ENCODE data around the gene CTRL.
"Not testable (repeated sequence)": the region's sequence is repeated elsewhere in the genome, so short reads cannot be mapped to it uniquely, and the experiment has no call there.

The CTRL gene

DNA sequence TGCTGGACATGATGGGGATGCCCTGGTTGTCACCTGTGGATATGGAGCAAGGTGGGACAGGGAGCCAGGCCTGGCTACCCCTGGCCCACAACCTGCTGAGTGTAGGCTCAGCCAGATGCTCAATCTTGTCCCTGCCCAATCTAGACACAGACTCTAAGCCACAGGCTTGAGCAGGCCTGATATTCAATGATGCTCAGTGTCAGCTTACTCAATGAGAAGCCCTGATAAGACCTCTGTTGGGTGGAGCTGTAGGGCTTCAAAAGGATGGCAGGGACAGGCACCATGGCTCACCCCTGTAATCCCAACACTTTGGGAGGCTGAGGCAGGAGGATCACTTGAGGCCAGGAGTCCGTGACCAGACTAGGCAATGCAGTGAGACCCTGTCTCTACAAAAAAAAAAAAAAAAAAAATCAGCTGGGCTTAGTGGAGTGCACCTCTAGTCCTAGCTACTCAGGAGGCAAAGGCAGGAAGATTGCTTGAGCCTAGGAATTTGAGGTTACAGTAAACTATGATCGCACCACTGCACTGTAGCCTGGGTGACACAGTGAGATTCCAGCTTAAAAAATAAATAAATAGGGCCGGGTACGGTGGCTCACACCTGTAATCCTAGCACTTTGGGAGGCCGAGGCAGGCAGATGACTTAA is 8.9 kb upstream of the CTRL start:
- DNase-seq: no peak

DNA sequence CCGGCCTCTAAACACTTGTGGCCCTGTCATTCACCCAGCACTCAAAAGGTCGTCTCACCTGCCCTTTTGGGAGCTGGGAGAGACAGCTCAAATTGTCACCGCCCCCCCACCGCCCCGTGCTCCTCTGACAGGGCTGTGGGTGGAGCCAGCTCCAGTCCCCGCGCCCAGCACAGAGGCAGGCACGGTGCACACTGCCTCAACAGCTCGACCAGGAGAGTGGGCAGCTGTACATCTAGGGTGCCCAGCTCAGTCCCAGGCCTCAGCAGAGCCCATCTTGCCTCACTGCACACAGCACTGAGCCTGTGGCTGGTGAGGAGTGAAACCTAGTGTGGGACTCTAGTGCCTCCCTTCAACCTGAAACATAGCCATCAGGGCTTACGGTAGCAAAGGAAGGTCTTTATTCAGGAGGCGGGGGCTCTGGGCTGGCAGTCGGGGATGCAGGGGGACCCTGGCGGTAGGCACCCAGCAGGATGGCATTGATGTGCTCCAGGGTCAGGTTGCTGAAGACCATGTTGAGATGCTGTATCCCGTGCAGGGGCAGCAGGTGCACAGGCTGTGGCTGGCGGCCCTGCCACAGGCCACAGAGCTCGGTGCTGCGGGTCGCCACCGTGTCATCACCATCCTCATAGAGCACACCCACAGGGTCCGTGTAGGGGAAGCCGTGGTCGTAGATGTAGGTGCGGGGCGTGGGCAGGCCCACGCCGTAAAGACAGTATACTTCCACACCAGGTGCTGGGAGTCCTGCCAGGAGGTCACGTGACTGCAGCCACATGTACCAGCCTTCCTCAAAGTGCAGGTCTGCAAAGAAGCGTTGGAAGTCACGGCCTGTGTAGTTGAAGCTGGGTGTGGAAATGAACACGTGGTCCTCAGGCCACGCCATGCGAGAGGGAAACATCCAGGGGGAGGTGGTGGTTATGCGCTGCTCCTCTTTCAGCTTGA is 8.1 kb upstream of the CTRL start:
- DNase-seq: peak; percentile 57

DNA sequence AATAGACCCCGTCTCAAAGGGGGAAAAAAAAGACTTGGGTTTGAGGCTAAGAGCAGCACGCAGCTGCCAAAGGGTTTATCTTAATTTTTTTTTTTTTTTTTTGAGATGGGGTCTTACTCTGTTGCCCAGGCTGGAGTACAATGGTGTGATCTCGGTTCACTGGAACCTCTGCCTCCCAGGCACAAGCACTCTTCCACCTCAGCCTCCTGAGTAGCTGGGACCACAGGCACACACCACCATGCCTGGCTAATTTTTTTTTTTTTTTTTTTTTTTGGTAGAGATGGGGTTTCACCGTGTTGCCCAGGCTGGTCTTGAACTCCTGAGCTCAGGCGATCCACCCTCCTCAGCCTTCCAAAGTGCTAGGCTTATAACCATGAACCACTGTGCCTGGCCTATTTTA is 6.1 kb upstream of the CTRL start:
- not testable (repeated sequence) for DNase-seq

DNA sequence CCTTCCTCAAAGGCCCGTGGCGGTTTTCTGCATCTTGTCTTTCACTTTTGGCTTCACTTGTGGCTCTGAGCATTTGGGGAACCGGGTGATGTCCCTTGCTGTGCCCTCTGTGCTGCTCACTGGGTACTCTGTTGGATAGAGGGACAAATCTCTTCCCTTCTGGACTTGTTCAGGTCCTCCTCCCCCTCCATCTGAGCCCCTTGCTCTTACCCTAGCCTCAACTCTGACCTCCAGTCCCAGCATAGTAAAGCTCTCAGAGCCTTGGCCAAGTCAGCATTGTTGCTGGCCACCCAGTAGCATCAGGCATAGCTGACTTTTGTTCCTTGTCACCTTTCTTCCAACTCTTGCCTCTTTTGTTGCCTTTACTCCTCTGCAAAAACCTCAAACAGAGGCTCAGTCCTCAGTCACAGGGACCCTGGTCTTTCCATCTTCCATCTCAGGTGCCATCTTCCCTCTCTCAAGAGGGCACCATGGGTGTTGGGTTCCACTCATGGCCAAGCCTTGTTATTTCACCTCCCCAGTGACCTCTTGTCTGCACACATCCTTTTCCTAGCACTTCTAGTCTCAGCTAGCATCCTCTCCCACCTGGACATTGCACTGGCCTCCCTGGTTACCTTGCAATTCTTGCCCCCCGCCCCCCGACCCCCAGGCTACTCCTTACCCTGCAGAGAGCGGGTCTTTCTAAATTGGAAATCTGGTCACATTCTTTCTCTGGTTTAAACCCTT is 5.4 kb upstream of the CTRL start:
- DNase-seq: peak; percentile 97

DNA sequence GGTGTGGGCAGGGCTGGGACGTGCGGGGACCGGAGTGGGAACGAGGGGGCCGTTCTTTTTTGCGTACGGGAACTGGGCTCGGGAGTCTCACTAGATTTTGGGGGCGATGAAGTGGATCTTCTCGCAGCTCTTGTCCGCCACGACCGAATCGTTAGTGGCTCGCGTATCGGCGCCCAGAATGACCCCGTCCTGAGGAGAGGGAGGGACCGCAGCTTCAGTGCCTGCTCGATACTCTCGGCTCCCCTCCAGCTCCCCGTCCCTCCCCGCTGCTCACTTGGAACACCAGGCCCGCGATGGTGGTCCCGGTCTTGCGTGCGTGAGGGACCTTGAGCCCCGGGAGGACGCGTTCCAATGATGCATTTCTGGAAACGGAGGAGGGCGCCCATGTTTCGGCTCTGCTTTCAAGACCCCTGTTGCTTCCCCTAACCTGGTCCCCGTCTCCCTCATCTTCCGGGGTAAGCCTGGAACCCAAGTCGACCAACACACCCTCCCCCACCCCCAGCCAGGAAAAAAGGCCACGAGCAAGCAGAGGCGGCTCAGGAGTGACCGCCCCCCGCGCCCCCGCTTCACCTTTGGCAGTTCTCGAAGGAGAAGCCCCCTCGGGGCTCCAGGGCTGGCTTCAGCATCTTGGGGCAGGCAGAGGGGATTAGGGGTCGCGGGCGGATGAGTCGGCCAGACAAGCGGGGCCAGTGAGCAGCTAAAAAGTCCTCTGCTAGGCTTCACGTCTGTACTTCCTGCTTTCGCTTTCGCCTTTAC is 4.6 kb upstream of the CTRL start, which contains the start of gene PSMB10:
Gene PSMB10 (minus strand): TSS at position 727 of the 756 bp plus-strand sequence. CDS start 101 bp downstream, at position 626.
- DNase-seq: no peak

DNA sequence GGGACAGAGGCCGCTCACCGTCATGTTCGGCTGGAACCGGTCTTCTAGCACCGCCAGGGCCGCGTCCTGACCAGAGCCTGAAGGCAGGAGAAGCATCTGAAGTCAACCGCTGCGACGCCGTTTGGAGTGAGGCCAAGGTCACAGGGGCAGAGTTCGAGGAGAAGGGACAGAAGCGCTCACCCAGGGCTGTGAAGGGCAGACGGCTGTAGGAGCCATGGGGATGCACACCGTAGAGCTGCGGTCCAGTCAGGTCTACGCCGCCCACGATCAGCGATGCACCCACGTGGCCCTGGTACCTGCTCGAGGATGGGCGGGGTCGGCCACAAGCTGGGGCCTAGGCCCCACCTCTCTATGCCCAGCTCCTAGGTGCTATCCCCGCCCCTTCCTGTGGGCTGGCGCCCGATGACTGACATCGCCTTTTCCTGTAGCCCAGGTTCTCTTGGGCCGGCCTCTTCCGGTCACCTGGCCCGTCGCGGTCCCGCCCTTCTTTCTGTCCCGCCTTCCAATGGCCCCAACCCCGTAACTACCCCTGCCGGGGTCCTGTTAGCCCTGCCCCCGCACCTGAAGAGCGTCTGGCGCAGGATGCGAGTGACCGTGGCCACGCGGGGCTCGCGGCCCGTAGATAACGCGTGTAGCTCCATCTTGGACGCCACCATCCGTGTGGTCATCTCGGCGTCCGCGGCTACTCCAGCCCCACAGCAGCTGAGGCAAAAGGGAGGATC is 3.9 kb upstream of the CTRL start:
- peak; percentile 100 for DNase-seq

DNA sequence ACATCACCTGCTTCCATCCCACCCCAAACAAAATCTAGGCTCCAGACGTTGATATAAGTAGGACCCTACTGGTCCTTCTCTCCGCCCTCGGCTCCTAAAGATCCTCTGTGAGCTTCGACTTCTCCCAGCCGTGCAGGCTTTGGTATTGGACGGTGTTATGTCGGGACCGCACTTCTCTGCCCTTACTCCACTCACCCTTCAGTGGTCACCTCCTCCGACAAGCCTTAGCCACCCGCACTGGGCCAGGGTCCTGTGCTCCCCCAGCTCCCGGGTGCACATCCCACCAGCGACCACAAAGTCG is 3.4 kb upstream of the CTRL start:
- no peak for DNase-seq

DNA sequence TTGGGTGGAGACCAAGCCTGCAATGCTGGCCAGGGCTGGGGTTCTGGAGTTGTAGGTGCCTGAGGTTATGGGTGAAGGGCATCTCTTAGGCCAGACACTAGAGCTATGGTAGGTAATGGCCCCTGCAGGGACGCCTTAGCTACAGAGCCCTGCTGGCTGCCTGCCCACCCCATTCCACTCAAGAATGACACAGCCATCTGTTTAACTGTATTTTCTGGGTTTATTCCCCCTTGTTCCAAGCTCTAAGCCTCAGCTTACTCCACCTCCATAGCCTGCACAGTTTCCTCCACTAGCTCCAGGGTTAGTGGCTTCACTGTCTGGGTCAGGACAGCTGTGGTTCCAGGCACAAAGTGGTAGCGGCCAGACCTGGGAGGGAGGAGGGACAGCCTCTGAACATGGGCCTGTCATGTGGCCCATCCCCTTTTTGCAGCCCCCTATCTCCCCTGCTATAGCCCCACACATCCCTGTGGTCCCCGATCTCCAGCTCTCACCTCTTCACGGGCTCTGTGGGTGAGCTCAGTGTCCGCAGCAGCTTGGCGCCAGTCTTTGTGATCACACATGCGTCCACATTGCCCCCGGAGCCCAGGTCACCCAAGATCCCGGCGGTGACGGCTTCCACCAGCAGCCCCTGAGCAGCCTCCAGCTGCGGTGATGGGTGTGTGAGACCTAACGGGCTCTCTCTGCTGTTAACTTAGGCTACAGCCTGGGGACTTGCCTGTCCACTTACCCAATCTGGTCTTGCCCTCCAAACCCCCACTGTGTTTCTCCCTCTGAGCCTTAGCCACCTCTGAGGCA is 2.8 kb upstream of the CTRL start:
- peak; percentile 5 for DNase-seq

DNA sequence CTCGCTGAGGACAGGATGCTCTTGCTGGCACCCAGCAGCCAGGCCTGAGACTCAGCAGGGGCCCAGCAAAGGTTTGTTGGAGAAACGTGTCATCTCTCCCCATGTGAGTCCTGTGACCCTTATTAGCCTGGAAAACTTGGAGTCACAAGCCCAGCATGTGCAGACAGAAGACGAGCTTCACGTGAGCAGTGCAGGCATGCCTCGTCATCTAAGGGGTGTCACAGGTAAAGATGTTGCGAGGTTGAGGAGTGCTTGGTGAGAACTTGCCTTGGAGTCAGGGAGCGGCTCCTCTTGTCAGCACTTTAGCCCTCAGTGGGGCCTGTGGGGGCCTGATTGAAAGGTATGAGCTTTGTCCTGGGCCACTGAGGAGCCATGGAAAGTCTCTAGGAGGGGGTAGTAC is 2.1 kb upstream of the CTRL start:
- peak; percentile 3 for DNase-seq

DNA sequence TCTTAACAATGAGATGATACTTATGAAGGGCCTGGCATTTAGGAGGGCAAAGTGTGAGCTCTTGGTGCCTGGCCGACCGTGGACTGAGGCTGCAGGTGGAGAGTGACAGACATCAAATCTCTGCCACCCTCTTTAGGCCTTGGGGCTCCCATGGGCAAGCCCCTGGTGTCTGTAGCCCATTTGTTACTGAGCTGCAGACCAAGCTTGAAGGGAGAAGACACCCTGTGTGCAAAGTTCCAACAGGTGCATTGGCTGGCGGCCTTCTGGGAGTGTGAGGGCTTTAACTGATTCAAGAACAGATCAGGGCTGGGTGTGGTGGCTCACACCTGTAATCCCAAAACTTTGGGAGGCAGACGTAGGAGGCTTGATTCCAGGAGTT is 789 bp upstream of the CTRL start:
- DNase-seq: no peak

DNA sequence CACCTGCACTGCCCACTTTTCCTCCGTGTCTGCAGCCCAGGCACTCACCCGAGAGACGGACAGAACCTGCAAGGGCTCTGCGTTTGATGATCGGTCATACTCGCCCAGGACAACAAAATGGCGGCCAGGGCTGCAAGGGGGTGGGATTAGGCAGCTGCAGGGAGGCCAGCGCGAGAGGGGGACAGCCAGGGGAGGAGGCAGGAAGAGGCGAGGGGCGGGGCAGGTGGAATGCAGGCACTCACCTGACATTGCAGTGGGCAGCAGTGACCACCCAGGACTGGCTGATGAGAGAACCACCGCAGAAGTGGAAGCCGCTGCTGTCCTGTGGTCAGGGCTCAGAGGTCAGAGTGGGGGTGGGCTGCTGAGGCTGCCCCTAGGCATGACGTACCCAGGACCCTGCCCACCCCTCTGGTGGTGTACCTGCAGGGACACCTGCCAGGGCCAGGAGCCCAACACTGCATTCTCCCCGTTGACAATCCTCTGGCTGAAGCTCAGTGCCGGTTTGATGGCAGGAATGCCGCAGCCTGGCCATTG is 917 bp downstream of the CTRL start:
- peak; percentile 1 for DNase-seq

DNA sequence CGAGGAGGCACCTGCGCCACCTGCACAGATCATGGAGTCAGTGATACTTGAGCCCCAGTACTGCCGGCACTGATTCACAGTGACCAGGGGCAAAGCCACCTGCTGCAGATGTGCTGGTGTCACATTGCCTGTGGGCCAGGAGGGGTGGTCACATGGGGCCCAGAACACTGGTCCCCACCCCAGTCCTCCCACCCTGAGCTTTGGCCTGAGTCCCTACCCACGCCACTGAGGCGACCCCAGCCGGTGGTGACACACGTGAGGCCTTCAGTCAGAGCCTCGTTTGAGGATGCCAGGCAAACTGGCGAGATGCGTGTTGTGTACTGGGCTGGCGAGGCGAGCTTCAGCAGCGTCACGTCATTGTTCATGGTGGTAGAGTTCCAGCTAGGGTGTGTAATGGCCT is 1.5 kb downstream of the CTRL start:
- DNase-seq: no peak

DNA sequence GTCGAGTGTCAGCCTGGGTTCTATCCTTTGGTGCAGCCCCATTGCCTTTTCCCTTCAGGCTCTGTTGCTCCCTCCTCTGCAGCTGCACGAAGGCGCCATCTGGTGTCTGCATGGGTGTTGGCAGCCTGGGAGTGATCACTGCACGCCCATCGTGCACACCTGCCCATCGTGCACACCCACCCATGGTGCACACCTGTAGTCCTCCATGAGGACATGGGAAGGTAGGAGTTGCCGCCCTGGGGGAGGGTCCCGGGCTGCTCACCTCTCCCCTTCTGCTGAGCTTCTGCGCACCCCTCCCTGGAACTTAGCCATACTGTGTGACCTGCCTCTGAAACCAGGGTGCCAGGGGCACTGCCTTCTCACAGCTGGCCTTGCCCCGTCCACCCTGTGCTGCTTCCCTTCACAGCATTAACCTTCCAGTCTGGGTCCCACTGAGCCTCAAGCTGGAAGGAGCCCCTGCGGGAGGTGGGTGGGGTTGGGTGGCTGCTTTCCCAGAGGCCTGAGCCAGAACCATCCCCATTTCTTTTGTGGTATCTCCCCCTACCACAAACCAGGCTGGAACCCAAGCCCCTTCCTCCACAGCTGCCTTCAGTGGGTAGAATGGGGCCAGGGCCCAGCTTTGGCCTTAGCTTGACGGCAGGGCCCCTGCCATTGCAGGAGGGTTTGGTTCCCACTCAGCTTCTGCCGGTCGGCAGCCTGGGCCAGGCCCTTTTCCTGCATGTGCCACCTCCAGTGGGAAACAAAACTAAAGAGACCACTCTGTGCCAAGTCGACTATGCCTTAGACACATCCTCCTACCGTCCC is 2.9 kb downstream of the CTRL start:
- DNase-seq: peak; percentile 87

DNA sequence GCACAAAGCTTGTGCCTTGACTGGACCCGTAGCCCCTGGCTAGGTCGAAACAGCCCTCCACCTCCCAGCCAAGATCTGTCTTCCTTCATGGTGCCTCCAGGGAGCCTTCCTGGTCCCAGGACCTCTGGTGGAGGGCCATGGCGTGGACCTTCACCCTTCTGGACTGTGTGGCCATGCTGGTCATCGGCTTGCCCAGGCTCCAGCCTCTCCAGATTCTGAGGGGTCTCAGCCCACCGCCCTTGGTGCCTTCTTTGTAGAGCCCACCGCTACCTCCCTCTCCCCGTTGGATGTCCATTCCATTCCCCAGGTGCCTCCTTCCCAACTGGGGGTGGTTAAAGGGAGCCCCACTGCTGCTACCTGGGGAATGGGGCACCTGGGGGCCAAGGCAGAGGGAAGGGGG is 3.5 kb downstream of the CTRL start:
- DNase-seq: no peak

DNA sequence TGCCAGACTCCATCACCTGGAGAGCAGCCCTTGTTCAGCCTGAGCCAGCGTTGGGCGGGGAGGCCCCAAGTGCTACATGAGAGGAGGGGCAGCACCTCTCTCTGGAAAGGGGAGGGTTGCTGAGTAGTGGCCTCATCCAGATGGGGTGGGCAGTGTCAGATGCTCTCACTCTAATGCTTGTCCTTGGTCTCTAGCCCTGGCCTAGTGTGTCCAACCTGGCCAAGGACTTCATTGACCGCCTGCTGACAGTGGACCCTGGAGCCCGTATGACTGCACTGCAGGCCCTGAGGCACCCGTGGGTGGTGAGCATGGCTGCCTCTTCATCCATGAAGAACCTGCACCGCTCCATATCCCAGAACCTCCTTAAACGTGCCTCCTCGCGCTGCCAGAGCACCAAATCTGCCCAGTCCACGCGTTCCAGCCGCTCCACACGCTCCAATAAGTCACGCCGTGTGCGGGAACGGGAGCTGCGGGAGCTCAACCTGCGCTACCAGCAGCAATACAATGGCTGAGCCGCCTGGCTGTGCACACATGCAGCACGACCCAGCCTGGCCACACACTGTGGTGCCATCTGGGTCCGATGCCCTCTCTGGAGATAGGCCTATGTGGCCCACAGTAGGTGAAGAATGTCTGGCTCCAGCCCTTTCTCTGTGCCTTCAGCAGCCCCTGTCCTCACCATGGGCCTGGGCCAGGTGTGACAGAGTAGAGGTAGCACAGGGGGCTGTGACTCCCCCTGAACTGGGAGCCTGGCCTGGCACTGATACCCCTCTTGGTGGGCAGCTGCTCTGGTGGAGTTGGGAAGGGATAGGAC is 4.3 kb downstream of the CTRL start:
- DNase-seq: no peak

DNA sequence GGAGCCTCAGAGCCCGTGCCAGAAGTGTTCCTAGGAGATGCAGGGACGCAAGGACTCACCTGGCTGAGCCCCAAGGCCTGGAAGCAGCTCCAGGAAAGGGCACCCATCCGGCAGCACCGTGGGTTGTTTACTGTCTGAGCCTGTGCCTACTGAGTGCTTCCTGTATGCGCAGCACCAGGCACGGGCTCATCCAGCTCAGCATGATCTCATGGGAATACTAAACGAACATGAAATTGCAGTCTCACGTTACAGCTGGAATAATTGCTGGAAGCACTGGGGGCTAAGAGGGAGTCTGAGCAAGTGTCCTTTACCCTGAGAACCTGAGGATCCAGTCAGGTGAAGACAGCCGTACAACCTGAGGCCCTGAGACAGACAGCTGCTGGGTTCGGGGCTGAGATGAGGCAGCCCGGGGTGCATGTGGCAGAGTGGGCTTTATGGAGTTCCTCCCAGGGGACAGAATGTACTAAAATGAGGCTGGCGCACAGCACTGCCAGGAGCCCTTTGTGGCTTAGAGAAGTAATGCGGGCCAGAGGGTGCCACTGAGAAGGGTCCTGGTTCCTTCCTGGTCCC is 5.4 kb downstream of the CTRL start:
- DNase-seq: no peak

DNA sequence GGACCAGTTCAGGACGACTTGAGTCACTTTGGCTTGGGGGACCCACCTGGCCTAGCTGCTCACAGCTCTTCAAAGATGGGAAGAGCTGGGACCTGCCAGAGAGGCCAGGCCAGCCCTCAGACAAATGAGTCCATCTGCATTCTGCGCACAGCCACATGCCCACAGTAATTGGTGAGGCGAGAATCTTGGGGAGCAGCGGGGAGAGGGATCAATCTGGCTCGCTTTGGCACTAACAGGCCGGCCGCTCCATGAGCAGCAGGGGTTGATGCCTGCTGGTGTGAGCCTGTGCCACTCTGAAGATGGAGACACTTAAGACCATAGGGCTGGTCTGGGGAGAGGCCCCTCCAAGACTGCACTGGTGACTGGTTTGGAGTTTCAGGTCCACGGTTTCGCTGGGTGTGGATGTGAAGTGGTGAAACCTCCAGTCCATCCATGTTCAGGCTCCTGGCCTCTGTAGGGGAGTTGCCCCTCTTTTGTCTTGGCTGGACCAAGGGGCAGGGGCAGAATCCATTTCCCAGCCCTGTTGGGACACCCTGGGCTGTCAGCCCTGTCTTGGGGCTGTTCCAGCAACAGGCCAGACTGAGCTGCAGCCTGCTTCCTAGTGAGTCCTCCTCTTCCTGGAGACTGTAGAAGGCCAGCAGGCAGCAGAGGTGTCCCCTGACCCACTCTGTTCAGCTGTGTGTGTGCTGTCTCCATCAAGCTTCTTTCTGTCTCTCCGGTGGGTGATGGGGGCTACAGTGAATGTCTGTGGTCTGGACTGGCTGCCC is 7.3 kb downstream of the CTRL start:
- no peak for DNase-seq

DNA sequence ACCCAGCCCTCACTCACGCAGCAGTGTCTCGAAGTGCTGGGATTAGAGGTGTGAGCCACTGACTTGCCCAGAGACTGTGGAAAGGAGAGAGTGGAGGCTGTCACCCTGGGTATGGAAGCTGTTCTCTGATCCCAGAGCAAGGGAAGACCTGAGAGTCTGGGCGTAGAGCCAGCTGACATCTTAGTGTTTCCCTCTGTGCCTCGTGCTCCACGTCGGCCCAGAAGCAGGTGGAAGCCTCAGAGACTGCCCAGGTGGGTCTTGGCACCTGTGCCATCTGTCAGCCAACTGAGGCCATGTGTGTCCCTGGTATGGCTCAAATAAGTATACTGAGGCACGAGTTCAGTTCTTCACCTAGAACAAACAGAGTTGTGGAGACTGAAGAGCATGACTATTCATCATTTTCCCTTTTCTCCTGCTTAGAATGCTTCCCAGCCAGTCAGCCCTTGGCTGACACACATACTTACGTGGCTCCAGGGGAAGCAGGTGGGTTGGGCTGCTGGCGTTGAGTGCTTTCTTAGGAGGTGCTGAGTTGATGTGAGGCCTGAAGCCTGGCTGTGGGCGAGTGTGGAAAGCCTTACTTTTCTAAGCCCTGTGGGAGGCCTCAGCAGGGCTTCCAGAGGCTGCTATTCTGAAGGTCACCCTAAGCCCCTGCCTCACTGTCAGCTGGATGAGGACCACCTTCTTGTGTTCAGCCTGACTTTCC is 8.1 kb downstream of the CTRL start:
- peak; percentile 86 for DNase-seq

Measured in RPMI8226 (cell line).